Measurements from ENCODE around the gene DICER1.

GRCh38 chr14:95078867-95079266 lies 78.5 kb downstream of the DICER1 start:
- TF ChIP-seq EZH2 (optimal IDR thresholded peaks at IDR 0.05; ENCODE audit: low read depth, low read length) (no peak), CTCF (IDR thresholded peaks at IDR 0.05; ENCODE audit: low read length) (no peak)

Data from MM.1S (cell line).